Hematopoietic multipotent progenitor cell (in vitro differentiated cells): ENCODE data around the gene DEFB124. TPM values are rescaled to one million over a fixed set of nuclear protein-coding genes. Genes with fewer than 3 reads are reported as not detected.
"Not testable (repeated sequence)": the region's sequence is repeated elsewhere in the genome, so short reads cannot be mapped to it uniquely, and the experiment has no call there.

ENCODE experiments used
- DNase-seq, 3 donors: peaks; one replicate each; pipeline ENCODE4 v3.0.0-alpha.2; 2011 to 2015; ENCODE audit warnings: low read depth in 2 of 3, low spot score in 2 of 3
- total RNA-seq: library from RNA; depleted of rRNA; stranded (reverse); fragments of >200 nt; gene quantifications from one replicate; pipeline ENCODE4 v1.2.3, GENCODE V29; 2012

Gene DEFB124
- total RNA-seq, 1 donor = not detected

- DNase-seq = no peak
Measured at GRCh38 chr20:31489152-31489551, 14.2 kb upstream of the DEFB124 start.

- DNase-seq = no peak
Measured at GRCh38 chr20:31488115-31488514, 13.2 kb upstream of the DEFB124 start.

- peak in 2 of 3 donors; percentile 28 to 52 for DNase-seq
Measured at GRCh38 chr20:31485450-31486339, 10.8 kb upstream of the DEFB124 start.

- DNase-seq = peak in 1 of 3 donors; percentile 59
Measured at GRCh38 chr20:31484001-31484400, 9.1 kb upstream of the DEFB124 start.

- no peak for DNase-seq
Measured at GRCh38 chr20:31476643-31477215, 1.8 kb upstream of the DEFB124 start.

- DNase-seq = no peak
Measured at GRCh38 chr20:31476294-31476585, 1.3 kb upstream of the DEFB124 start.

GRCh38 chr20:31475472-31476293 lies 756 bp upstream of the DEFB124 start:
- no peak for DNase-seq

- no peak for DNase-seq
Measured at GRCh38 chr20:31474097-31474436, 860 bp downstream of the DEFB124 start.

GRCh38 chr20:31473331-31474096 lies 1.4 kb downstream of the DEFB124 start:
- no peak for DNase-seq

GRCh38 chr20:31472395-31473330 lies 2.3 kb downstream of the DEFB124 start:
- DNase-seq = no peak

- DNase-seq = not testable (repeated sequence)
Measured at GRCh38 chr20:31470946-31471345, 4.0 kb downstream of the DEFB124 start.

- no peak for DNase-seq
Measured at GRCh38 chr20:31454361-31454760, 20.6 kb downstream of the DEFB124 start.

- no peak for DNase-seq
Measured at GRCh38 chr20:31452575-31452974, 22.4 kb downstream of the DEFB124 start.

GRCh38 chr20:31449511-31450414 lies 25.2 kb downstream of the DEFB124 start:
- DNase-seq = no peak

GRCh38 chr20:31446084-31446819 lies 28.7 kb downstream of the DEFB124 start:
- no peak for DNase-seq

GRCh38 chr20:31440012-31440659 lies 34.8 kb downstream of the DEFB124 start, which contains the start of gene DEFB123:
Gene DEFB123, plus strand, starts transcription at chr20:31440632. Its CDS starts 67 bp downstream, at chr20:31440699.
- no peak for DNase-seq

GRCh38 chr20:31430568-31431115 lies 44.3 kb downstream of the DEFB124 start:
- no peak for DNase-seq
